Body of pancreas (tissue), 4 donors: ENCODE results near the gene SKI.

ENCODE experiments used
- POLR2A ChIP-seq, 3 donors: fragments of 450-650 bp; IDR thresholded peaks; one replicate each; pipeline ENCODE4 v1.6.1; 2016; ENCODE audit warnings: antibody characterized with exemption in 3 of 3, mild to moderate bottlenecking in 2 of 3
- TF ChIP-seq, protein P1 (sequence below), 7 experiments: fragments of 450-650 bp in 4 of 7; fragments of 200-600 bp in 3 of 7; sonication (generic) in 3 of 7; IDR thresholded peaks; one replicate each; pipeline ENCODE4 v1.5.1; 2016 to 2019; ENCODE audit warnings: antibody characterized with exemption in 7 of 7

DNA sequence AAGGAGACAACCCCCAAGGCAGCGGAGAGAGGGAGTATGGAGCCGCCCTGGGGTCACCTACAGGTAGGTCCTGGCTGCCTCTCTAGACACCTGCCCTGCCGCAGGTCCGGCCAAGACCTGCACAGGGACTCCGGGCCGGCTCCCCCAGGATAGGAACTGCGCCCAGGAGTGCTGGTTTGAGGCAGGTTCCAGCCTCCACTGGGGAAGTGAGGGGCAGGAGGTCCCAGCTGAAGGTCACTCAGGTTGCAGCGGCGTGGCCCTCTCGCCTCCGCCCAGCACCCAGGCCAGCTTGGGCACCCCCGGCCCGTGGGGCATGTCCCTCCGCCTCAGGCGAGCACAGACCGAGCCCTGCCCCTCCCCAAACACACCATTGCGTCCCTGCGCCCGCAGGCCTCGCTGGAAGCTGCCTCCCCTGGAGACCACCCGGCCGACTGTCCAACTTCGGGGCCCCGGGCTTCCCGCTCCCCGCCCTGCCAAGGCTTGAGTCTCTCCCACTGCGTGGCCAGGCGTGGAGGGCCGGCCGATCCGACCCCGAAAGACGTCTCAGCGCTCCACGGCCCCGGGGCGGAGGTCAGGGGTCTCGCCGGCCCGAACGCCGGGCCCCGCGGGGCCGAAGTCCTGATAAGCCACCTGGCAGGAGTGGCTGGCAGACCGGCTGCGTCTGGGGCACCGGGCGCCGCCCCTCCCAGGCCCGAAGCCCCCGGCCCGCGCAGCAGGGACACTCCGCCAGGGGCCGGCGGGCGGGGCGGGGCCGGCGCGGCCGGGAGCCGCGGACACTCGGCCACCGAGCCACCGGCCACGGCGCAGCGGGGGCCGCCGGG is 1.4 kb upstream of the SKI start:
- TF ChIP-seq, protein P1, sequence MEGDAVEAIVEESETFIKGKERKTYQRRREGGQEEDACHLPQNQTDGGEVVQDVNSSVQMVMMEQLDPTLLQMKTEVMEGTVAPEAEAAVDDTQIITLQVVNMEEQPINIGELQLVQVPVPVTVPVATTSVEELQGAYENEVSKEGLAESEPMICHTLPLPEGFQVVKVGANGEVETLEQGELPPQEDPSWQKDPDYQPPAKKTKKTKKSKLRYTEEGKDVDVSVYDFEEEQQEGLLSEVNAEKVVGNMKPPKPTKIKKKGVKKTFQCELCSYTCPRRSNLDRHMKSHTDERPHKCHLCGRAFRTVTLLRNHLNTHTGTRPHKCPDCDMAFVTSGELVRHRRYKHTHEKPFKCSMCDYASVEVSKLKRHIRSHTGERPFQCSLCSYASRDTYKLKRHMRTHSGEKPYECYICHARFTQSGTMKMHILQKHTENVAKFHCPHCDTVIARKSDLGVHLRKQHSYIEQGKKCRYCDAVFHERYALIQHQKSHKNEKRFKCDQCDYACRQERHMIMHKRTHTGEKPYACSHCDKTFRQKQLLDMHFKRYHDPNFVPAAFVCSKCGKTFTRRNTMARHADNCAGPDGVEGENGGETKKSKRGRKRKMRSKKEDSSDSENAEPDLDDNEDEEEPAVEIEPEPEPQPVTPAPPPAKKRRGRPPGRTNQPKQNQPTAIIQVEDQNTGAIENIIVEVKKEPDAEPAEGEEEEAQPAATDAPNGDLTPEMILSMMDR (IDR thresholded peaks at IDR 0.05), result no peak
- TF ChIP-seq POLR2A (IDR thresholded peaks at IDR 0.05), result no peak
